ENCODE results near the gene SGCA.

SGCA gene

GRCh38 chr17:50170662-50171370 lies 5.0 kb downstream of the SGCA start:
- no peak overlapping the region for H3K4me3 ChIP-seq (ENCODE audit: low read depth, low read length)
- no peak for TF ChIP-seq CTCF (IDR thresholded peaks at IDR 0.05; ENCODE audit: low read depth, low read length)

GRCh38 chr17:50171371-50172071 lies 5.7 kb downstream of the SGCA start:
- no peak overlapping the region for H3K4me3 ChIP-seq (ENCODE audit: low read depth, low read length)
- TF ChIP-seq CTCF (IDR thresholded peaks at IDR 0.05; ENCODE audit: low read depth, low read length), result no peak

- TF ChIP-seq CTCF (IDR thresholded peaks at IDR 0.05; ENCODE audit: low read depth, low read length), result no peak
- no peak overlapping the region for H3K4me3 ChIP-seq (ENCODE audit: low read depth, low read length)
Measured at GRCh38 chr17:50172130-50172529, 6.3 kb downstream of the SGCA start.

GRCh38 chr17:50172936-50173334 lies 7.1 kb downstream of the SGCA start:
- no peak overlapping the region for H3K4me3 ChIP-seq (ENCODE audit: low read depth, low read length)
- no peak for TF ChIP-seq CTCF (IDR thresholded peaks at IDR 0.05; ENCODE audit: low read depth, low read length)

GRCh38 chr17:50173335-50173941 lies 7.6 kb downstream of the SGCA start:
- no peak overlapping the region for H3K4me3 ChIP-seq (ENCODE audit: low read depth, low read length)
- TF ChIP-seq CTCF (IDR thresholded peaks at IDR 0.05; ENCODE audit: low read depth, low read length), result no peak

GRCh38 chr17:50174444-50174843 lies 8.6 kb downstream of the SGCA start:
- H3K4me3 ChIP-seq (ENCODE audit: low read depth, low read length), result no peak overlapping the region
- no peak for TF ChIP-seq CTCF (IDR thresholded peaks at IDR 0.05; ENCODE audit: low read depth, low read length)
